ENCODE measurements around the gene CGB5.
"Not testable (repeated sequence)": the region's sequence is repeated elsewhere in the genome, so short reads cannot be mapped to it uniquely, and the experiment has no call there.

The CGB5 gene

GRCh38 chr19:49059053-49059452, 15.4 kb downstream of the CGB5 start:
- DNase-seq, result no peak

GRCh38 chr19:49061000-49061399, 17.4 kb downstream of the CGB5 start:
- no peak for DNase-seq

DNA sequence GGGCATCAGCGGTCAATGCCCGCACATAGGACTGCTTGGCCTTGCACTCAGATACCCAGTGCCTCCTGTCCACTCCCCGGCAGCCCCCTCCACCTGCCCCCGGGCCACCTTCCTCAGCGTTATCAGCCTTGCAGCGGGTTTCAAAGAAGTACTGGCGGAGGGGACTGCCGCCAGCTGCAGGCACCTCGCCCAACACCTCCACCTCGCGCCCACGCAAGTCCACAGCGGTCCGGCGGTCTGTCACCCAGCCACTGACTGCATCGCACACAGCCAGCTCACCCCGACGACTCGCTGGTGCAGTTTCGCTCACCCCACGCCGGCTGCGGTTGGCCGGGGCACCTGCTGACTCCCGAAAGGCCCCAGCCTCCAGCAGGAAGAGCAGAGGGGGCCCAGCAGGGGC, 17.8 kb downstream of the CGB5 start:
- no peak for DNase-seq

DNA sequence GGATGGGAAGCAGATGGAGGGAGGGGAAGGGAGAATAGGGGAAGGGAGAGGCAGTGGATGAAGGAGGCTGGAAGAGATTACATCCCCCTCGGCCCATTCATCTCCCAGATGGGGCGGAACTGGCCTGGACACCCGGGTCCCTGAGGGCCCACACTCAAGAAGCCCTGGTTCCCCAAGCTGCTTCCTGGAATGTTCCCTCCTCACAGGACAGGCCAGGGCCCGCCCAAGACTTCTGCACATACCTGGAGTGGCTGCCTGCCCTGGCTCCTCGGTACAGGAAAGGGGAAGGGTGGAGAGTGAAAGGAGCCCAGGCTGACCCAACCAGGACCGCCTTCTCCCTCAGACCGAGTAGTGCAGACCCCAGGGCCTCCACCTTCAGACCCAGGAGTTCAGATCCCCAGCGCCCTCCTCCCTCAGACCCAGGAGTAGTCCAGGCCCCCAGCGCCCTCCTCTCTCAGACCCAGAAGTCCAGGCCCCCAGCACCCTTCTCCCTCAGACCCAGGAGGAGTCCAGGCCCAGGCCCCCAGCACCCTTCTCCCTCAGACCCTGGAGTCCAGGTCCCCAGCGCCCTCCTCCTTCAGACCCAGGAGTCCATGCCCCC, 20.5 kb downstream of the CGB5 start:
- DNase-seq, result no peak

DNA sequence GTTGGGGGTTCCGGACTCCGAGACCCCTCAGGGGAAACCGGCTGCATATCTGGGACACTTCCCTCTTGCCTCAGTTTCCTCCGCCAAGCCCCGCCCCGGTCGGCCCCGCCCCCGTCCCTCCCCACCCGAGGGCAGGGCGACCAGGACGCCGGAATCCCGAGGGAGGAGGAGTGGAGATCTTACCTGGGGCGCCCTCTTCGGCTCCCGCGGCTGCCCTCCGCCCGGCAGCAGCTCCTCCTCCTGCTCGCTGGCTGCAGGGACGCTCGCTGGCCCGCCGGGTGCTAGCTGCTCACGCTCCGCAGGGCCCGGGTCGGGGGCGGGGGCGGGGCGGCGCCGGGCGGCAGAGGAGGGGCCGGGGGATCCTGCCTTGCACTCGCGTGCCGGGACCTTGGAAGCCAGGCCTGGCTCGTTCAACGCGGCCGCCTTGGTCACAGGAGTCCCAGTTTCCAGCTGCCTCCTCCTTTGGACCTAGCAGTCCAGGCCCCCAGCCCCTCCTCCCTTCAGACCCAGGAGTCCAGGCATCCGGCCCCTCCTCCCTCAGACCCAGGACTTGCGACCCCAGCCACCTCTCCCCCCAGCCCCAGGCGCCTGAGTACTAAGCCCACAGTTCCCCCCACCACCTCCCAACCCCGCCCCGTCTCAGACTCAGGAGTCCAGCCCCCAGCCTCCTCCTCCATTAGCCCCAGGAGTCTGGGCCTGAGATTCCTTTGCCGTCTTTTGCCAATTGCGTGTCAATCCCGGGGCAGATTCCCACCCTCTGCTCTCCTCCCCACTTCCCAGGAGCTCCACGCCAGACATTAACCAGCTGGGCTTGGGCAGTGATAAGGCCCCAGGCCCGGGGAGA, 21.3 kb downstream of the CGB5 start, which contains the start of gene NTF4:
NTF4 (minus strand) TSS at position 51 of the 844 bp plus-strand sequence. CDS start 2,821 bp downstream, outside the sequence.
- no peak for DNase-seq

DNA sequence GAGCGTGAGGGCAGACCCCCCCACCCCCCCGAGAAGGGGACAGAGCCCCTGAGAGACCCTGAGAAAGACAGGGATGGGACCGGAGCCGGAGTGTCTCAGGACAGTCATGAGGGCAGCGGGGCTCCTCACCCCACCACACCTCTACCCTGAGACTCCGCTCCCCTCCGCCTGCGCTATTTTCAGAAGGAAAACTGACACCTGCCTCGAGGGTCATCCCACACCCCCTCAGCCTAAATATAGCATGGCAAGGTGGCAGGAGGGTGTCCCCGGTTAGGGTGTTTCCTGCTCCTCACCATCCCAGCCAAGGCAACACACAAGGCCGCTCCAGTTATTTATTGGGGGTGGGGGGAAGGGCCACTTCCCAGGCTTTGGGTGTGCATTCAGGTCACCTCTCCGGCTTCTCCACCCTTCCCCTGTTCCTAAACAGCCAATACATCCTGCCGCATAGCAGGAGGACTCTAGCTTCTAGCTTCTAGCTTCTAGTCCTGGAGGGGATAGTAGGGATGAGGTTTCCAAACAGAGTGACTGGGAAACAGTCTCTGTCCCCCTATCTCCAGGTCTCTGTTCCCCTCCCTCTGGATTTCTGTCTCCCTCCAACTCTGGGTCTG, 22.4 kb downstream of the CGB5 start:
- no peak for DNase-seq

GRCh38 chr19:49067554-49067953, 23.9 kb downstream of the CGB5 start:
- DNase-seq, result no peak

DNA sequence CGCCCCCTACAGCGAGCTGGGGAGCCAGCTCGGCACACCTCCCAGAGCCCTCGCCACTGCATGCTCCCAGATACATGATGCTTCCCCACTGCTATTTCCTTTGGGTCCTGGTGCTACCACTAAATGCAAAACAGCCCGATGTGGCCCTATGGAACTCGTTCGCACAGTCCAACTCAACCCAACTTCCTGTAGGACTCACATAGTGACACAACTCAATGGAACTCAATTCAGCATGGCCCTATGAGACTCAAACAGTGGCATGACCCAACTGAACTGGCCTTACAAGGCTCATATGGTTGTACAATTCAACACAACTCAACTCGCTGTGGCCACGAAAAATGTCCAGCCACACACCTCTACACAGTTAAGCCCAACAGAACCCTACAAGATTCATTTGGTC, 25.4 kb downstream of the CGB5 start:
- DNase-seq, result no peak

GRCh38 chr19:49070416-49070815, 26.8 kb downstream of the CGB5 start:
- DNase-seq, result no peak

DNA sequence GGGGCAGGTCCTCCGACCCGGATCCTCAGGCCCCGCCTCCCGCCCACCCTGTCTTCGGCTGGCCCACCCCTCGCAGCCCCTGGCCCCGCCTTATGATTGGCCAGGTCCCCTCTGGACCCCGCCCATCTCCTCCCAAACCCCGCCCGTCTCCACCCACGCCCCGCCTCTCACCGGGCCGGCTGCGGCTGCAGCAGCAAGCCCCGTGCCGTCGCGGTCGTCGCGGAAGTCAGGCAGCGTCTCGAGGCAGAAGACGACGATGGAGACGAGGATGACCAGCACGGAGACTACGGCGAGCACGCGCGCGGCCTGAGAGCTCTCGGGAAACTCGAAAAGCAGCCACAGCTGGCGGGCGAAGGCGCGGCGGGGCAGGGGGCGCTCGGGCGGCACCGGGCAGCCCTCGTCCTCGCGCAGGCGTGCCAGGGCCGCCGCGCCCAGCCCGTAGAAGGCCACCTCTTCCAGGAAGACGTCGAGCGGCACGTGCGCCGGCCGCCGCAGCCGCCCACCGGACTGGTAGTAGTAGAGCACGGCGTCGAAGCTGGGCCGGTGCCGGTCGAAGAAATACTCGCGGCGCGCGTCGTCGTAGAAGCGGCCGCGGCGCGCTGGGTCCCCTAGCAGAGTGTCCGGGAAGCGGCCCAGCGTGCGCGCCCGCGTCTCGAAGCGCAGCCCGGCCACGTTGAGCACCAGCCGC, 28.4 kb downstream of the CGB5 start:
- no peak for DNase-seq

GRCh38 chr19:49073514-49074378, 30.1 kb downstream of the CGB5 start:
- DNase-seq, result no peak

DNA sequence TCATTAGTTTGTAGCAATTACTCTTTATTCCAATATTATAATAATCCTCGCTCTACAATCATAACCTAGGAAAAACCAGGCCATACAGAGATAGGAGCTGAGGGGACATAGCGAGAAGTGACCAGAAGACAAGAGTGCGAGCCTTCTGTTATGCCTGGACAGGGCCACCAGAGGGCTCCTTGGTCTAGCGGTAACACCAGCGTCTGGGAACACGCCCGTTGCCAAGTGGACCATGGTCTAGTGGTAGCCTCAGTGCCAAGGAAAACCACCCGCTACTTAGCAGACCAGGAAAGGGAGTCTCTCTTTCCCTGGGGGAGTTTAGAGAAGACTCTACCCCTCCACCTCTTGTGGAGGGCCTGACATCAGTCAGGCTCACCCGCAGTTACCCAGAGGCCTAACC, 31.2 kb downstream of the CGB5 start:
- not testable (repeated sequence) for DNase-seq

GRCh38 chr19:49080392-49080791, 36.7 kb downstream of the CGB5 start:
- no peak for DNase-seq

GRCh38 chr19:49081273-49081672, 37.6 kb downstream of the CGB5 start:
- DNase-seq, result no peak

DNA sequence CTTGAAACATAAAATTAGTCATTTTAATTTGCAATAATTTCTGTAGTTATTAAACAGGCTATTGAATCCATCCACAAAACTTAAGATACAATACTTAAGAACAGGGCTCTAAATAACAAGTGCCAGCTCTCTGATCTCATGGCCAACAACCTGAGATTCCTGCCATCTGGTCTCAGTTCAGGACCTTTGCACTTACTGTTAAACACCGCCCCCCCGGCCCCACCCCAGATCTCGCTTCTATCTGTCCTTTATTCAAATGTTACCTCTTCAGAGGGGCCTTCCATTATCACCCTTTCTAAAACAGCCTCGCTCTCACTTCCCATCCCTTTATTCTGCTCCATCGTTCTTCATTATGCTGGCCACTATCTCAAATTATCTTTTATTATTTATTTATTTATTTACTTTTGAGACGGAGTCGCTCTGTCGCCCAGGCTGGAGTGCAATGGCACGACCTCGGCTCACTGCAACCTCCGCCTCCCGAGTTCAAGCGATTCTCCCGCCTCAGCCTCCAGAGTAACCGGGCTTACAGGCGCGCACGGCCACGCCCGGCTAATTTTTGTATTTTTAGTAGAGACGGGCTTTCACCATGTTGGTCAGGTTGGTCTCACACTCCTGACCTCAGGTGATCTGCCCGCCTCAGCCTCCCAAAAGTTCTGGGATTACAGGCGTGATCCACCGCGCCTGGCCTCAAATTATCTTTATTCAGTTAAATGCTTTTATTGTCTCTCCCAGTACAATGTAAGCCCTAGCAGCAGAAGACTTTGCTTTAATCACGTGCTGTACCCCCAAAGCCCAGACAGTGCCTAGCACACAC, 40.8 kb downstream of the CGB5 start:
- no peak for DNase-seq

DNA sequence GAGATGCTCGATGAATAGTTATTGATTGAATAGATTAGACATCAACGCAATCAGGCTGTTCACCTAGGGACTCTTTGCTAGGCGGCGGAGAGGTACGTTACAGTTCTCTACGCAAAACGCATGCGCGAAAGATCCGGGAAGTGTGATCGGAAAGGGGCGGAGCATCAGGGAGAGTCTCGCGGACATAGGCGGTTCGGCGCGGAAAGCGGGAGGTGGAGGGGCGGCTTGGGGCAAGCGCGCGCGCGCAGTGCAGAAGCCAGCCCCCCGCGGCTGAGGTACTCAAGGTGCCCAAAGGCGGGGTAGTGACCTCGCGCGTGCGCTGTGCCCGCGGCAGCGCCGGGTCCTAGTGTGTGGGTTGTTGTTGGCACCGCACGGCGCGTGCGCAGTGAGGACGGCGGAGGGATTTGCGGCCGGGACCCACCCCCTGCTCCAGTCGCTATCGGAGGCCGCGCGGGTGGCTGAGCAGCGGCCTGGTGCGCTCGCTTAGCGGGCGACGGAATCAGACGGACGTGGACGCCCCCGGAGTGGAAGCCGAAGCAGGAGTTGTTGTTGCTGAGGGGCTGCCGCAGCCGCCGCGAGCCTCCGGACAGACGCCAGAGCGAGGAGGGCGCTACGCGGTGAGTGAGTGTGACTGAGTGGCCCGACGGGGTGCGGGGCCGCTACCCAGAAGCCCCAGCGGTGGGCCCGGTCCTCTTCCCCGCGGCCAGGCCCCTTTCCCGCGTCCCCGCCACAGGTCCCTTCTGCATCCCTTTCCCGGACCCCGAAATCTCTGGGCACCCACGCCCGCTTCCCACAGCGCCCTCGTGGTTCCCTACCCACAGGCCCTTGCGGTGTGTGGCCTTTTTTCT, 41.6 kb downstream of the CGB5 start, which contains the start of gene SNRNP70:
SNRNP70 (plus strand) TSS at position 432 of the 848 bp plus-strand sequence. CDS start 964 bp downstream, outside the sequence.
- peak; percentile 99 for DNase-seq

GRCh38 chr19:49085868-49086232, 42.2 kb downstream of the CGB5 start:
- DNase-seq, result no peak

DNA sequence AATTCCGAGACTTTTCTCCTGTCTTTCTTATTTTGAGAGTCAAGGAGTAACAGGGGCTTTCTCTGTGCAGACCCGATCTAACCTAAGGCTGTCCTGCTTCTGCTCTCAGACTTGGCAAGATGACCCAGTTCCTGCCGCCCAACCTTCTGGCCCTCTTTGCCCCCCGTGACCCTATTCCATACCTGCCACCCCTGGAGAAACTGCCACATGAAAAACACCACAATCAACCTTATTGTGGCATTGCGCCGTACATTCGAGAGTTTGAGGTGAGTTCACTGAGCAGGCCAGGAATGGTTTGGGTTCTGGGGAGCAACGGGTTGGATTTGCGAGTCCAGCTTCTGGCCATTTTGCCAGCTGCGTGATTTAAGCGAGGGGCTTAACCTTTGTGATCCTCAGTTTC, 42.6 kb downstream of the CGB5 start:
- peak; percentile 49 for DNase-seq

DNA sequence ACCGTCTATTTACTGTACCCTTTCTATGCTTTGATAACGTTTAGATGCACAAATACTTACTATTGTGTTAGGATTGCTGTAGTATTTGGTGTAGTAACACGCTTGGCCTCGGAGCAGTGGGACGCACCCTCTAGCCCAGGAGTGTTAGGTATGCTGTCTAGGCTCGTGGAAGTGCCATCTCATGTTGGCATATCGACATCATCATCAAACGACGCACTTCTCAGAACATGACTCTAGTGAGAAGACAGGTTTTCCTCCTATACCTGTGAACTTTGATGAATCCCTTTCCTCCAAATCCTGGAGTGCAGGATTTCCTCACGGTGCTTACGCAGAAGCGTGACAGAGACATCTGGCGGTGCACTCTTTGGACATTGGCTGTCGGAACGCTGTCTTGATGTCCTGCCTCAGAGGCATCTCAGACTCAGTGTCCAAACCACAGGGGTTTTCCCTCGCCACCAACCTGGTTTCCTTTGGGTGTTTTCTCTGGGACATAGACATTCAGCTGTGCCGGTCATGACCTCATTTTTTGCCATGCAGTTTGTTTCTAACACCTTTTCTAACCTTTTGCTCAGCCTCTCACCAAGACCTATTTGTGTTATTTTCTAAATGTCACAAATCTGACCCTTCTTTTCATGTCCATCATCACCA, 47.9 kb downstream of the CGB5 start:
- peak; percentile 51 for DNase-seq

DNA sequence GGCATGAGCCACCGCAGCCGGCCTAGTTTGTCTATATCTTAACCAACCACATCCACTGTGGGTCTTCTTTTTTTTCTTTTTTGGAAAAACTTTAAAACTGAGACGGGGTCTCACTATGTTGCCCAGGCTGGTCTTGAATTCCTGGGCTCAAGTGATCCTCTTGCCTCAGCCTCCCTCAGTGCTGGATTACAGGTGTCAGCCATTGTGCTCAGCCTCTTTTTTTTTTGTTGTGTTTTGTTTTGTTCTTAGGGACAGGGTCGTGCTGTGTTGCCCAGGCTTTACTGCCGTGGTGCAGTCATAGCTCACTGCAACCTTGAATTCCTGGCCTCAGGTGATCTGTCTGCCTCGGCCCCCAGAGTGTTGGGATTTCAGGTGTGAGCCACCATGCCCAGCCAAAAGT, 49.0 kb downstream of the CGB5 start:
- DNase-seq, result no peak

Measured in activated CD8-positive, alpha-beta memory T cell treated with anti-CD3 and anti-CD28 coated beads, Interleukin-2, amount 50 U/mL, for 48 hours (primary cell).